ENCODE measurements around the gene PALM2AKAP2.

PALM2AKAP2 gene

DNA sequence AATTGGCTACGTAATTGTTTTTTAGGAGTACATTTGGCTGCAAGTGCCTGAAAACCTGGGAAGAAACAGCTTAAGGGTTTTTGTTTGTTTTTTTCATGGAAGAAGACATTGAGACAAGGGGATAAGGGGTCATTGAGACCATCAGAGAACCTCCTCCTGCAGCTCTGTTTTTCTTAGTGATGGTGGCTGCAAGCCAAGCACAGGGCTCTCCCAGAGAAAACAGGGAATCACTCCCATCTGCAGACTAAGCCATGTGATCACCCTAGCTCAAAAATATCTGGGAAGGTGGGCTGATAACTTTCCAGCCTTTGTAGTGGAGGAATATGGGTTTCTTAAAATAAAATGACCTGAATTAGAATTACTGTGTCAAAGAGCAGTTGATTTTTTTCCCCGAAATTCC lies 25.1 kb downstream of the PALM2AKAP2 start:
- TF ChIP-seq, protein P1, sequence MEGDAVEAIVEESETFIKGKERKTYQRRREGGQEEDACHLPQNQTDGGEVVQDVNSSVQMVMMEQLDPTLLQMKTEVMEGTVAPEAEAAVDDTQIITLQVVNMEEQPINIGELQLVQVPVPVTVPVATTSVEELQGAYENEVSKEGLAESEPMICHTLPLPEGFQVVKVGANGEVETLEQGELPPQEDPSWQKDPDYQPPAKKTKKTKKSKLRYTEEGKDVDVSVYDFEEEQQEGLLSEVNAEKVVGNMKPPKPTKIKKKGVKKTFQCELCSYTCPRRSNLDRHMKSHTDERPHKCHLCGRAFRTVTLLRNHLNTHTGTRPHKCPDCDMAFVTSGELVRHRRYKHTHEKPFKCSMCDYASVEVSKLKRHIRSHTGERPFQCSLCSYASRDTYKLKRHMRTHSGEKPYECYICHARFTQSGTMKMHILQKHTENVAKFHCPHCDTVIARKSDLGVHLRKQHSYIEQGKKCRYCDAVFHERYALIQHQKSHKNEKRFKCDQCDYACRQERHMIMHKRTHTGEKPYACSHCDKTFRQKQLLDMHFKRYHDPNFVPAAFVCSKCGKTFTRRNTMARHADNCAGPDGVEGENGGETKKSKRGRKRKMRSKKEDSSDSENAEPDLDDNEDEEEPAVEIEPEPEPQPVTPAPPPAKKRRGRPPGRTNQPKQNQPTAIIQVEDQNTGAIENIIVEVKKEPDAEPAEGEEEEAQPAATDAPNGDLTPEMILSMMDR (IDR thresholded peaks at IDR 0.05; ENCODE audit: low read depth, low read length) = no peak
- TF ChIP-seq EZH2phosphoT487 (IDR thresholded peaks at IDR 0.05; ENCODE audit: low read depth) = no peak
- H2AFZ ChIP-seq (ENCODE audit: low read depth, low read length) = no peak overlapping the region
- no peaks in the 10 kb centered on the region for H4K20me1 ChIP-seq (ENCODE audit: insufficient read depth, low read length)
- H3K4me1 ChIP-seq (ENCODE audit: low read length) = no peaks in the 10 kb centered on the region
- no peaks in the 10 kb centered on the region for H3K9me3 ChIP-seq (ENCODE audit: insufficient read depth, low read length)
- H3K9ac ChIP-seq (ENCODE audit: low read length) = no peak overlapping the region
- no peak overlapping the region for H3K27ac ChIP-seq (ENCODE audit: low read length)
- H3K4me3 ChIP-seq (ENCODE audit: low read length) = no peak overlapping the region
- H3K79me2 ChIP-seq (ENCODE audit: low read length) = no peaks in the 10 kb centered on the region
- peaks cover 36% of the 10 kb centered on the region for H3K27me3 ChIP-seq (ENCODE audit: low read depth, low read length)
- H3K36me3 ChIP-seq (replicated peaks; ENCODE audit: low read depth, low read length) = no peaks in the 10 kb centered on the region
- no peak overlapping the region for H3K4me2 ChIP-seq (ENCODE audit: low read length)

GRCh38 chr9:109806506-109807115 lies 26.6 kb downstream of the PALM2AKAP2 start:
- Histone ChIP-seq H4K20me1 (ENCODE audit: insufficient read depth, low read length) (no peaks in the 10 kb centered on the region), H3K9ac (ENCODE audit: low read length) (no peak overlapping the region), H3K79me2 (ENCODE audit: low read length) (no peaks in the 10 kb centered on the region), H3K4me3 (ENCODE audit: low read length) (no peak overlapping the region), H3K27ac (ENCODE audit: low read length) (no peak overlapping the region), H3K4me1 (ENCODE audit: low read length) (no peaks in the 10 kb centered on the region), H3K9me3 (ENCODE audit: insufficient read depth, low read length) (no peaks in the 10 kb centered on the region), H2AFZ (ENCODE audit: low read depth, low read length) (no peak overlapping the region), H3K27me3 (ENCODE audit: low read depth, low read length) (peaks cover 31% of the 10 kb centered on the region), H3K4me2 (ENCODE audit: low read length) (no peak overlapping the region), H3K36me3 (replicated peaks; ENCODE audit: low read depth, low read length) (no peaks in the 10 kb centered on the region)
- no peak for TF ChIP-seq EZH2phosphoT487 (IDR thresholded peaks at IDR 0.05; ENCODE audit: low read depth)
- TF ChIP-seq, protein P1 (IDR thresholded peaks at IDR 0.05; ENCODE audit: low read depth, low read length) = no peak

DNA sequence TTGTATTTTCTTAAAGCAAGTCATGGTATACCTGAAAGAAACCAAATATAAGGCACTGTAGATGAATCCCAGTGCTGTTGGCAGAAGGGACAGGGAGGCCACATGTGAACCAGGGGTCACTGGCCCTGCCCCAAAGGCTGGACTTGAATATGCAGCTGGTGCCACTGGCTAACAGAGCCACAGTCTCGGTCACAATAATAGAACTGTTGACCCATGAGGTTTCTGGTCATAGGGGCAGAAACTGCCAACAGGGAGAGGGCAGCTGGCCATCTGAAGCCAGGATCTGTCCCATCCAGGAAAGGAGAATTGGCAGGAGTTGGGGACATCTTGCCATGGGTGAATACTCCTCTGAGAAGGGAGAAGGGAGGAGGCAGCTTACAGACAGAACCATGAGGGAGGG lies 31.9 kb downstream of the PALM2AKAP2 start:
- Histone ChIP-seq H2AFZ (ENCODE audit: low read depth, low read length) (no peak overlapping the region), H3K27ac (ENCODE audit: low read length) (no peak overlapping the region), H3K36me3 (replicated peaks; ENCODE audit: low read depth, low read length) (no peaks in the 10 kb centered on the region), H3K27me3 (ENCODE audit: low read depth, low read length) (peaks cover 22% of the 10 kb centered on the region; the same call in 1 of the 2 replicates), H3K4me3 (ENCODE audit: low read length) (no peak overlapping the region), H4K20me1 (ENCODE audit: insufficient read depth, low read length) (no peaks in the 10 kb centered on the region), H3K4me2 (ENCODE audit: low read length) (no peak overlapping the region), H3K4me1 (ENCODE audit: low read length) (no peaks in the 10 kb centered on the region), H3K79me2 (ENCODE audit: low read length) (no peaks in the 10 kb centered on the region), H3K9ac (ENCODE audit: low read length) (no peak overlapping the region), H3K9me3 (ENCODE audit: insufficient read depth, low read length) (no peaks in the 10 kb centered on the region)
- no peak for TF ChIP-seq EZH2phosphoT487 (IDR thresholded peaks at IDR 0.05; ENCODE audit: low read depth)
- TF ChIP-seq, protein P1 (IDR thresholded peaks at IDR 0.05; ENCODE audit: low read depth, low read length) = no peak

- no peak overlapping the region for H2AFZ ChIP-seq (ENCODE audit: low read depth, low read length)
- no peak overlapping the region for H3K9ac ChIP-seq (ENCODE audit: low read length)
- no peaks in the 10 kb centered on the region for H3K4me1 ChIP-seq (ENCODE audit: low read length)
- no peak overlapping the region for H3K4me2 ChIP-seq (ENCODE audit: low read length)
- no peak overlapping the region for H3K27ac ChIP-seq (ENCODE audit: low read length)
- no peak overlapping the region for H3K4me3 ChIP-seq (ENCODE audit: low read length)
- H3K9me3 ChIP-seq (ENCODE audit: insufficient read depth, low read length) = no peaks in the 10 kb centered on the region
- no peaks in the 10 kb centered on the region for H3K36me3 ChIP-seq (replicated peaks; ENCODE audit: low read depth, low read length)
- TF ChIP-seq, protein P1 (IDR thresholded peaks at IDR 0.05; ENCODE audit: low read depth, low read length) = no peak
- no peak for TF ChIP-seq EZH2phosphoT487 (IDR thresholded peaks at IDR 0.05; ENCODE audit: low read depth)
- H4K20me1 ChIP-seq (ENCODE audit: insufficient read depth, low read length) = no peaks in the 10 kb centered on the region
- peaks cover 25% of the 10 kb centered on the region; the same call in 1 of the 2 replicates for H3K27me3 ChIP-seq (ENCODE audit: low read depth, low read length)
- H3K79me2 ChIP-seq (ENCODE audit: low read length) = no peaks in the 10 kb centered on the region
Measured at GRCh38 chr9:109812331-109812730, 32.3 kb downstream of the PALM2AKAP2 start.
